Type B pancreatic cell (in vitro differentiated cells): Measurements from ENCODE around the gene NRN1L. TPM values are rescaled to one million over a fixed set of nuclear protein-coding genes. Genes with fewer than 3 reads are reported as not detected.

Experiments
- DNase-seq: peaks from one replicate; pipeline ENCODE4 v3.0.0; 2021; ENCODE audit warnings: mixed read lengths; ENCODE audit not compliant: unreplicated experiment; ENCODE audit errors: extremely low spot score
- H3K27ac Mint-ChIP-seq: 2 replicates; pipeline ENCODE4 v1.8.0; 2021; ENCODE audit warnings: mild to moderate bottlenecking, mixed read lengths
- H3K27me3 Mint-ChIP-seq: 2 replicates; pipeline ENCODE4 v1.8.0; 2021; ENCODE audit warnings: mixed read lengths
- H3K36me3 Mint-ChIP-seq: 2 replicates; pipeline ENCODE4 v1.8.0; 2021; ENCODE audit warnings: mixed read lengths
- H3K4me1 Mint-ChIP-seq: one replicate; pipeline ENCODE4 v1.8.0; 2021; ENCODE audit warnings: mixed read lengths; ENCODE audit not compliant: unreplicated experiment
- H3K4me3 Mint-ChIP-seq: 2 replicates; pipeline ENCODE4 v1.8.0; 2021; ENCODE audit warnings: mild to moderate bottlenecking, mixed read lengths
- H3K9me3 Mint-ChIP-seq: 2 replicates; pipeline ENCODE4 v1.8.0; 2021; ENCODE audit warnings: mixed read lengths
- total RNA-seq: library from RNA; stranded (reverse); gene quantifications from 2 replicates; pipeline ENCODE4 v1.2.1, GENCODE V29; 2021; ENCODE audit warnings: low replicate concordance
- TF ChIP-seq, protein P1 (sequence below): fragments of 200-600 bp; sonication (generic); conservative IDR thresholded peaks from 2 replicates; pipeline ENCODE4 v1.5.0; 2021; ENCODE audit warnings: antibody characterized with exemption, mild to moderate bottlenecking

The NRN1L gene
- total RNA-seq, 1 donor from 2014 or later: 0.80 TPM

GRCh38 chr16:67923414-67924116 is 38.9 kb downstream of the NRN1L start:
- Mint-ChIP-seq H3K4me1 (peaks cover 12% of the 10 kb centered on the region), H3K27ac (no peak overlapping the region), H3K9me3 (no peaks in the 10 kb centered on the region), H3K36me3 (no peaks in the 10 kb centered on the region), H3K27me3 (no peaks in the 10 kb centered on the region), H3K4me3 (no peak overlapping the region)
- no peak for DNase-seq
- TF ChIP-seq, protein P1, sequence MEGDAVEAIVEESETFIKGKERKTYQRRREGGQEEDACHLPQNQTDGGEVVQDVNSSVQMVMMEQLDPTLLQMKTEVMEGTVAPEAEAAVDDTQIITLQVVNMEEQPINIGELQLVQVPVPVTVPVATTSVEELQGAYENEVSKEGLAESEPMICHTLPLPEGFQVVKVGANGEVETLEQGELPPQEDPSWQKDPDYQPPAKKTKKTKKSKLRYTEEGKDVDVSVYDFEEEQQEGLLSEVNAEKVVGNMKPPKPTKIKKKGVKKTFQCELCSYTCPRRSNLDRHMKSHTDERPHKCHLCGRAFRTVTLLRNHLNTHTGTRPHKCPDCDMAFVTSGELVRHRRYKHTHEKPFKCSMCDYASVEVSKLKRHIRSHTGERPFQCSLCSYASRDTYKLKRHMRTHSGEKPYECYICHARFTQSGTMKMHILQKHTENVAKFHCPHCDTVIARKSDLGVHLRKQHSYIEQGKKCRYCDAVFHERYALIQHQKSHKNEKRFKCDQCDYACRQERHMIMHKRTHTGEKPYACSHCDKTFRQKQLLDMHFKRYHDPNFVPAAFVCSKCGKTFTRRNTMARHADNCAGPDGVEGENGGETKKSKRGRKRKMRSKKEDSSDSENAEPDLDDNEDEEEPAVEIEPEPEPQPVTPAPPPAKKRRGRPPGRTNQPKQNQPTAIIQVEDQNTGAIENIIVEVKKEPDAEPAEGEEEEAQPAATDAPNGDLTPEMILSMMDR: no peak

- TF ChIP-seq, protein P1: no peak
- Mint-ChIP-seq H3K36me3 (no peaks in the 10 kb centered on the region), H3K27ac (no peak overlapping the region), H3K4me1 (peaks cover 12% of the 10 kb centered on the region), H3K9me3 (no peaks in the 10 kb centered on the region), H3K27me3 (no peaks in the 10 kb centered on the region), H3K4me3 (no peak overlapping the region)
- no peak for DNase-seq
Measured at GRCh38 chr16:67924140-67924906, 39.6 kb downstream of the NRN1L start.

- H3K4me1 Mint-ChIP-seq: peaks cover 12% of the 10 kb centered on the region
- no peaks in the 10 kb centered on the region for H3K36me3 Mint-ChIP-seq
- H3K4me3 Mint-ChIP-seq: no peak overlapping the region
- no peak overlapping the region for H3K27ac Mint-ChIP-seq
- H3K9me3 Mint-ChIP-seq: no peaks in the 10 kb centered on the region
- H3K27me3 Mint-ChIP-seq: no peaks in the 10 kb centered on the region
- no peak for DNase-seq
- TF ChIP-seq, protein P1: peak; percentile 32
Measured at GRCh38 chr16:67926181-67926750, 41.6 kb downstream of the NRN1L start.

DNA sequence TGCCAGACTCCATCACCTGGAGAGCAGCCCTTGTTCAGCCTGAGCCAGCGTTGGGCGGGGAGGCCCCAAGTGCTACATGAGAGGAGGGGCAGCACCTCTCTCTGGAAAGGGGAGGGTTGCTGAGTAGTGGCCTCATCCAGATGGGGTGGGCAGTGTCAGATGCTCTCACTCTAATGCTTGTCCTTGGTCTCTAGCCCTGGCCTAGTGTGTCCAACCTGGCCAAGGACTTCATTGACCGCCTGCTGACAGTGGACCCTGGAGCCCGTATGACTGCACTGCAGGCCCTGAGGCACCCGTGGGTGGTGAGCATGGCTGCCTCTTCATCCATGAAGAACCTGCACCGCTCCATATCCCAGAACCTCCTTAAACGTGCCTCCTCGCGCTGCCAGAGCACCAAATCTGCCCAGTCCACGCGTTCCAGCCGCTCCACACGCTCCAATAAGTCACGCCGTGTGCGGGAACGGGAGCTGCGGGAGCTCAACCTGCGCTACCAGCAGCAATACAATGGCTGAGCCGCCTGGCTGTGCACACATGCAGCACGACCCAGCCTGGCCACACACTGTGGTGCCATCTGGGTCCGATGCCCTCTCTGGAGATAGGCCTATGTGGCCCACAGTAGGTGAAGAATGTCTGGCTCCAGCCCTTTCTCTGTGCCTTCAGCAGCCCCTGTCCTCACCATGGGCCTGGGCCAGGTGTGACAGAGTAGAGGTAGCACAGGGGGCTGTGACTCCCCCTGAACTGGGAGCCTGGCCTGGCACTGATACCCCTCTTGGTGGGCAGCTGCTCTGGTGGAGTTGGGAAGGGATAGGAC is 42.7 kb downstream of the NRN1L start:
- no peak overlapping the region for H3K4me3 Mint-ChIP-seq
- peaks cover 7% of the 10 kb centered on the region for H3K4me1 Mint-ChIP-seq
- no peaks in the 10 kb centered on the region for H3K9me3 Mint-ChIP-seq
- no peak for DNase-seq
- no peaks in the 10 kb centered on the region for H3K27me3 Mint-ChIP-seq
- no peak overlapping the region for H3K27ac Mint-ChIP-seq
- H3K36me3 Mint-ChIP-seq: no peaks in the 10 kb centered on the region
- TF ChIP-seq, protein P1: no peak

DNA sequence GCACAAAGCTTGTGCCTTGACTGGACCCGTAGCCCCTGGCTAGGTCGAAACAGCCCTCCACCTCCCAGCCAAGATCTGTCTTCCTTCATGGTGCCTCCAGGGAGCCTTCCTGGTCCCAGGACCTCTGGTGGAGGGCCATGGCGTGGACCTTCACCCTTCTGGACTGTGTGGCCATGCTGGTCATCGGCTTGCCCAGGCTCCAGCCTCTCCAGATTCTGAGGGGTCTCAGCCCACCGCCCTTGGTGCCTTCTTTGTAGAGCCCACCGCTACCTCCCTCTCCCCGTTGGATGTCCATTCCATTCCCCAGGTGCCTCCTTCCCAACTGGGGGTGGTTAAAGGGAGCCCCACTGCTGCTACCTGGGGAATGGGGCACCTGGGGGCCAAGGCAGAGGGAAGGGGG is 43.5 kb downstream of the NRN1L start:
- Mint-ChIP-seq H3K4me1 (peaks cover 2% of the 10 kb centered on the region), H3K36me3 (no peaks in the 10 kb centered on the region), H3K9me3 (no peaks in the 10 kb centered on the region), H3K27me3 (no peaks in the 10 kb centered on the region), H3K4me3 (no peak overlapping the region), H3K27ac (no peak overlapping the region)
- DNase-seq: no peak
- TF ChIP-seq, protein P1: no peak
